Activated naive CD4-positive, alpha-beta T cell (primary cell): ENCODE measurements around the gene SPIRE1.

Experiments used
- DNase-seq, 4 experiments: peaks; one replicate each; lab custom pipeline; 2025; lab: John Stamatoyannopoulos, UW

Gene SPIRE1

GRCh38 chr18:12443551-12443950 is 214.4 kb downstream of the SPIRE1 start:
- no peak for DNase-seq

- DNase-seq = no peak
Observed at GRCh38 chr18:12442946-12443345, 215.0 kb downstream of the SPIRE1 start.

GRCh38 chr18:12441475-12442034 is 216.4 kb downstream of the SPIRE1 start:
- DNase-seq = no peak

GRCh38 chr18:12438257-12438656 is 219.7 kb downstream of the SPIRE1 start:
- DNase-seq = no peak

GRCh38 chr18:12435867-12436266 is 222.0 kb downstream of the SPIRE1 start:
- no peak for DNase-seq

GRCh38 chr18:12434541-12434929 is 223.4 kb downstream of the SPIRE1 start:
- DNase-seq = no peak

GRCh38 chr18:12433829-12434540 is 223.9 kb downstream of the SPIRE1 start:
- no peak for DNase-seq

GRCh38 chr18:12432881-12433280 is 225.0 kb downstream of the SPIRE1 start:
- DNase-seq = no peak

- DNase-seq = no peak
Observed at GRCh38 chr18:12432196-12432595, 225.7 kb downstream of the SPIRE1 start.

- DNase-seq = no peak
Observed at GRCh38 chr18:12431561-12431960, 226.3 kb downstream of the SPIRE1 start.

GRCh38 chr18:12430137-12430990 is 227.5 kb downstream of the SPIRE1 start:
- no peak for DNase-seq

- DNase-seq = no peak
Observed at GRCh38 chr18:12429556-12429955, 228.4 kb downstream of the SPIRE1 start.

- no peak for DNase-seq
Observed at GRCh38 chr18:12428923-12429322, 229.0 kb downstream of the SPIRE1 start.

GRCh38 chr18:12426924-12427323 is 231.0 kb downstream of the SPIRE1 start:
- no peak for DNase-seq

- DNase-seq = no peak
Observed at GRCh38 chr18:12424252-12424651, 233.7 kb downstream of the SPIRE1 start.

GRCh38 chr18:12423820-12424219 is 234.1 kb downstream of the SPIRE1 start:
- no peak for DNase-seq

- DNase-seq = no peak
Observed at GRCh38 chr18:12423393-12423792, 234.5 kb downstream of the SPIRE1 start.

- no peak for DNase-seq
Observed at GRCh38 chr18:12422936-12423335, 235.0 kb downstream of the SPIRE1 start.

- DNase-seq = no peak
Observed at GRCh38 chr18:12421732-12422131, 236.2 kb downstream of the SPIRE1 start.

- no peak for DNase-seq
Observed at GRCh38 chr18:12420821-12421421, 237.0 kb downstream of the SPIRE1 start.

GRCh38 chr18:12417687-12418086 is 240.2 kb downstream of the SPIRE1 start:
- no peak for DNase-seq

- DNase-seq = no peak
Observed at GRCh38 chr18:12416098-12416729, 241.7 kb downstream of the SPIRE1 start.
